IMR-90 (cell line): ENCODE measurements around the gene TPP2. TPM values are rescaled to one million over a fixed set of nuclear protein-coding genes. Genes with fewer than 3 reads are reported as not detected.

Experiments
- ATAC-seq: fragments of 200-7000 bp; cut with Tn5 transposase; 2 replicates; pipeline ENCODE4 v1.9.1; 2020; ENCODE audit warnings: low read depth, mild to moderate bottlenecking, moderate library complexity
- BruUV-seq: library from RNA; stranded (reverse); fragments of 400-500 nt; replicated peaks from 2 replicates; lab custom pipeline; 2021; lab: Mats Ljungman, UMichigan
- CTCF ChIA-PET: fragments of 300-600 bp; formaldehyde crosslinking; extraction: SDS; loops from one replicate; lab custom pipeline; 2021; ENCODE audit warnings: antibody characterized with exemption; lab: Yijun Ruan, JAX
- POLR2A ChIA-PET: fragments of 300-600 bp; sonication (Branson Sonifier 250); formaldehyde crosslinking; loops from one replicate; lab custom pipeline; 2022; ENCODE audit warnings: antibody characterized with exemption; ENCODE audit not compliant: unreplicated experiment; lab: Charles Lee
- DNase-seq: peaks from one replicate; pipeline ENCODE4 v3.0.0; 2013
- H2AFZ ChIP-seq: replicated peaks from 2 replicates; pipeline ENCODE3; 2013; ENCODE audit warnings: low read length, mild to moderate bottlenecking; ENCODE audit not compliant: poor library complexity
- H2AK5ac ChIP-seq: 2 replicates; pipeline ENCODE4 v1.6.1; 2013; ENCODE audit warnings: low read depth, low read length, inconsistent platforms
- H2AK9ac ChIP-seq: replicated peaks from 2 replicates; pipeline ENCODE3; 2013; ENCODE audit warnings: mild to moderate bottlenecking, low read depth, low read length, moderate library complexity; ENCODE audit not compliant: poor library complexity
- H2BK120ac ChIP-seq: 2 replicates; pipeline ENCODE4 v1.6.1; 2013; ENCODE audit warnings: low read depth, low read length, inconsistent platforms
- H2BK15ac ChIP-seq: 3 replicates; pipeline ENCODE4 v1.6.1; 2013; ENCODE audit warnings: low read depth, low read length, inconsistent platforms
- H2BK20ac ChIP-seq: 2 replicates; pipeline ENCODE4 v1.6.1; 2013; ENCODE audit warnings: low read depth, mild to moderate bottlenecking, inconsistent platforms, low read length, moderate library complexity
- H2BK5ac ChIP-seq: 2 replicates; pipeline ENCODE4 v1.6.1; 2013; ENCODE audit warnings: mild to moderate bottlenecking, low read depth, low read length, inconsistent platforms; ENCODE audit not compliant: poor library complexity, severe bottlenecking
- H3K14ac ChIP-seq: replicated peaks from 2 replicates; pipeline ENCODE4 v1.6.1; 2013; ENCODE audit warnings: low read depth, low read length, inconsistent platforms
- H3K18ac ChIP-seq: 2 replicates; pipeline ENCODE4 v1.6.1; 2013; ENCODE audit warnings: low read depth, low read length, control low read depth
- H3K23ac ChIP-seq: 2 replicates; pipeline ENCODE4 v1.6.1; 2013; ENCODE audit warnings: low read depth, low read length, inconsistent platforms
- H3K27ac ChIP-seq: 2 replicates; pipeline ENCODE4 v1.5.1; 2013; ENCODE audit warnings: mild to moderate bottlenecking, control low read depth, low read length; ENCODE audit not compliant: insufficient read depth
- H3K27me3 ChIP-seq: 2 replicates; pipeline ENCODE4 v1.6.1; 2013; ENCODE audit warnings: low read length; ENCODE audit not compliant: control insufficient read depth, insufficient read depth
- H3K36me3 ChIP-seq: 2 replicates; pipeline ENCODE4 v1.6.1; 2013; ENCODE audit warnings: low read length, mixed read lengths; ENCODE audit not compliant: control insufficient read depth, insufficient read depth
- H3K4ac ChIP-seq: 2 replicates; pipeline ENCODE4 v1.6.1; 2013; ENCODE audit warnings: low read depth, low read length, inconsistent platforms
- H3K4me1 ChIP-seq: 2 replicates; pipeline ENCODE4 v1.6.1; 2013; ENCODE audit warnings: low read length, mixed read lengths; ENCODE audit not compliant: control insufficient read depth, insufficient read depth
- H3K4me2 ChIP-seq: 2 replicates; pipeline ENCODE4 v1.6.1; 2013; ENCODE audit warnings: low read depth, mild to moderate bottlenecking, control low read depth, low read length, moderate library complexity
- H3K4me3 ChIP-seq: 2 replicates; pipeline ENCODE4 v1.5.1; 2013; ENCODE audit warnings: low read depth, mild to moderate bottlenecking, control low read depth, low read length, moderate library complexity; ENCODE audit not compliant: insufficient read depth
- H3K56ac ChIP-seq: 2 replicates; pipeline ENCODE4 v1.6.1; 2013; ENCODE audit warnings: low read length, inconsistent platforms; ENCODE audit not compliant: insufficient read depth; ENCODE audit errors: extremely low read depth
- H3K79me1 ChIP-seq, 2 experiments: 2 replicates each; pipeline ENCODE4 v1.6.1; 2013; ENCODE audit warnings: low read length in 2 of 2, inconsistent platforms in 1 of 2, low read depth in 1 of 2
- H3K9ac ChIP-seq: 2 replicates; pipeline ENCODE4 v1.6.1; 2013; ENCODE audit warnings: low read depth, low read length, control low read depth
- H3K9me1 ChIP-seq: 2 replicates; pipeline ENCODE4 v1.6.1; 2013; ENCODE audit warnings: low read length, inconsistent platforms; ENCODE audit not compliant: insufficient read depth
- H3K9me3 ChIP-seq: 2 replicates; pipeline ENCODE4 v1.6.1; 2013; ENCODE audit warnings: low read length; ENCODE audit not compliant: control insufficient read depth, insufficient read depth
- H4K20me1 ChIP-seq: 2 replicates; pipeline ENCODE4 v1.6.1; 2013; ENCODE audit warnings: low read length, inconsistent platforms; ENCODE audit not compliant: insufficient read depth
- H4K5ac ChIP-seq: 2 replicates; pipeline ENCODE4 v1.6.1; 2013; ENCODE audit warnings: mild to moderate bottlenecking, low read depth, low read length, control low read depth
- H4K8ac ChIP-seq, 2 experiments: 2 replicates each; pipeline ENCODE4 v1.6.1; 2013; ENCODE audit warnings: low read depth in 2 of 2, low read length in 2 of 2, control low read depth in 1 of 2, inconsistent platforms in 1 of 2
- H4K91ac ChIP-seq: 2 replicates; pipeline ENCODE4 v1.6.1; 2013; ENCODE audit warnings: low read depth, low read length, inconsistent platforms; ENCODE audit not compliant: insufficient read depth
- BHLHE40 ChIP-seq: fragments of 150-350 bp; IDR thresholded peaks from 2 replicates; pipeline ENCODE4 v1.6.1; 2016; ENCODE audit warnings: mild to moderate bottlenecking, low read depth, low read length
- CEBPB ChIP-seq: IDR thresholded peaks from 2 replicates; pipeline ENCODE4 v1.6.1; 2012; ENCODE audit warnings: low read depth, low read length, improper control_type of control experiment
- CHD1 ChIP-seq: IDR thresholded peaks from 2 replicates; pipeline ENCODE4 v1.6.1; 2012; ENCODE audit warnings: low read depth, low read length, improper control_type of control experiment
- FOS ChIP-seq: fragments of 150-350 bp; IDR thresholded peaks from 2 replicates; pipeline ENCODE4 v1.6.1; 2016; ENCODE audit warnings: low read depth, low read length
- MAFK ChIP-seq: IDR thresholded peaks from 2 replicates; pipeline ENCODE4 v1.6.1; 2012; ENCODE audit warnings: low read depth, low read length, improper control_type of control experiment
- MAZ ChIP-seq: IDR thresholded peaks from 2 replicates; pipeline ENCODE4 v1.6.1; 2012; ENCODE audit warnings: low read depth, mild to moderate bottlenecking, low read length, improper control_type of control experiment, moderate library complexity, borderline replicate concordance
- MXI1 ChIP-seq: IDR thresholded peaks from 2 replicates; pipeline ENCODE4 v1.6.1; 2012; ENCODE audit warnings: low read depth, mild to moderate bottlenecking, low read length, moderate library complexity, borderline replicate concordance
- NFE2L2 ChIP-seq: fragments of 150-350 bp; IDR thresholded peaks from 2 replicates; pipeline ENCODE4 v1.6.1; 2016; ENCODE audit warnings: low read depth, mild to moderate bottlenecking, low read length
- POLR2A ChIP-seq: IDR thresholded peaks from 2 replicates; pipeline ENCODE4 v1.6.1; 2012; ENCODE audit warnings: mild to moderate bottlenecking, low read depth, low read length
- SMC3 ChIP-seq: fragments of 150-350 bp; IDR thresholded peaks from 2 replicates; pipeline ENCODE4 v1.6.1; 2016; ENCODE audit warnings: low read depth, mild to moderate bottlenecking, antibody characterized with exemption, low read length, moderate library complexity
- WGBS, 2 experiments: methylation state at CpG; one replicate each; pipeline versions ENCODE4 v1.1.5 to v1.1.7; 2013; ENCODE audit warnings: missing lambda C conversion rate in 2 of 2; ENCODE audit not compliant: insufficient read length in 1 of 2; ENCODE audit errors: extremely low coverage in 2 of 2; 5-methylcytosine and 5-hydroxymethylcytosine counted together
- dilution Hi-C: fragments of 300-500 bp; cut with HindIII; formaldehyde crosslinking; loops from one replicate; pipeline ENCODE4 v1.14.3; 2018; ENCODE audit warnings: low sequenced_read_pairs; ENCODE audit not compliant: unreplicated experiment
- in situ Hi-C: fragments of 300-500 bp; cut with MboI; formaldehyde crosslinking; loops from 3 replicates; pipeline ENCODE4 v1.14.3; 2019; ENCODE audit warnings: low sequenced_read_pairs, inconsistent platforms, mixed read lengths
- intact Hi-C: fragments of 100-400 bp; cut with micrococcal nuclease; formaldehyde crosslinking; loops from 2 replicates; pipeline ENCODE4 v1.10.0; 2022
- polyA plus RNA-seq, 3 experiments: library from polyadenylated mRNA; depleted of rRNA; stranded (reverse); fragments of >200 nt; gene quantifications; 2 replicates each; pipeline ENCODE4 v1.2.3, GENCODE V29; 2012; ENCODE audit warnings: low replicate concordance in 1 of 3
- total RNA-seq: library from RNA; depleted of rRNA; stranded (reverse); fragments of >200 nt; gene quantifications from 2 replicates; pipeline ENCODE4 v1.2.3, GENCODE V29; 2012
- TF ChIP-seq, protein P1 (sequence below): fragments of 150-350 bp; IDR thresholded peaks from 2 replicates; pipeline ENCODE4 v1.6.1; 2017; ENCODE audit warnings: mild to moderate bottlenecking, antibody characterized with exemption, low read length, low read depth
- TF ChIP-seq, protein P2 (sequence below): conservative IDR thresholded peaks from 2 replicates; pipeline ENCODE4 v1.5.1; 2012; ENCODE audit warnings: mild to moderate bottlenecking, low read depth, low read length, improper control_type of control experiment

The TPP2 gene
- total and polyA plus RNA-seq, 2 of the 4 experiments (the other 2 are of a cell fraction), result 27.6 to 52.9 TPM

DNA sequence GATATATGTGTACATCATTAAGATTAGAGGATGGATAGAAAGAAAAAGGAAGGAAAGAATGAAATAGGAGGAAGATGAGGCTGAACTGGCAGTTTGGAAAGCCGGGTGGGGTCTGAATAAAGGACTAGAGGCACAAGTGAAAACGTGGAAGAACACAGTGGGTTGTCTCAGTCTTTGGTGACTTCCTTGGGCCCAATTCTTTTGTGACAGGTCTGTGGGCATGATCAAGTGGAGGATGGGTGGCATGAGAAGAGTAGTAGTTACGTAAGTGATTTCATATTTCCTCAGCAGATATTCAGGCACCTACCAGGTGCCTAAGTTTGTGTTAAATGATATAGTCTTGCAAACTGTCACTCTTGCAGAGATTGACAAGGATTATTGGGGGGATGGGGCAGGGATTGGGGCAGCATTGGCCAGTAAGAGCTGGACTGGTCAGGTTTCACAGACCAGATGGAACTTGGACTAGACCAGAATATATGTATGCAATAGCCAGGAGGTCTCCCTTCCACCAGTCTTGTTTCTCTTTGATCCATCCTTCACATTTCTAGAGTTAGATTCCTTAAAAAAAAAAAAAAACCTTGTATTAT, 2.7 kb downstream of the TPP2 start:
- H3K4me2 ChIP-seq, result no peak overlapping the region
- no peaks in the 10 kb centered on the region for H3K27me3 ChIP-seq
- no peak overlapping the region for H2AK9ac ChIP-seq
- no peak overlapping the region for H3K4me3 ChIP-seq
- H3K14ac ChIP-seq, result no peak overlapping the region
- H3K36me3 ChIP-seq, result no peaks in the 10 kb centered on the region
- H3K9me1 ChIP-seq, result peaks cover 3% of the 10 kb centered on the region; the same call in 1 of the 2 replicates
- H2AFZ ChIP-seq, result no peak overlapping the region
- no peak overlapping the region for H3K9ac ChIP-seq
- H4K5ac ChIP-seq, result no peak overlapping the region
- no TSS peak for BruUV-seq
- no peak for ATAC-seq
- no peak overlapping the region for H3K4ac ChIP-seq
- no peak for TF ChIP-seq CHD1
- no peak for TF ChIP-seq MXI1
- no peak for TF ChIP-seq BHLHE40
- TF ChIP-seq CEBPB, result no peak
- no peak for TF ChIP-seq POLR2A
- no peak for TF ChIP-seq MAFK
- no peak for TF ChIP-seq FOS
- no peak for TF ChIP-seq SMC3
- TF ChIP-seq MAZ, result no peak
- TF ChIP-seq, protein P1, sequence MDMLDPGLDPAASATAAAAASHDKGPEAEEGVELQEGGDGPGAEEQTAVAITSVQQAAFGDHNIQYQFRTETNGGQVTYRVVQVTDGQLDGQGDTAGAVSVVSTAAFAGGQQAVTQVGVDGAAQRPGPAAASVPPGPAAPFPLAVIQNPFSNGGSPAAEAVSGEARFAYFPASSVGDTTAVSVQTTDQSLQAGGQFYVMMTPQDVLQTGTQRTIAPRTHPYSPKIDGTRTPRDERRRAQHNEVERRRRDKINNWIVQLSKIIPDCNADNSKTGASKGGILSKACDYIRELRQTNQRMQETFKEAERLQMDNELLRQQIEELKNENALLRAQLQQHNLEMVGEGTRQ, result no peak
- TF ChIP-seq, protein P2, sequence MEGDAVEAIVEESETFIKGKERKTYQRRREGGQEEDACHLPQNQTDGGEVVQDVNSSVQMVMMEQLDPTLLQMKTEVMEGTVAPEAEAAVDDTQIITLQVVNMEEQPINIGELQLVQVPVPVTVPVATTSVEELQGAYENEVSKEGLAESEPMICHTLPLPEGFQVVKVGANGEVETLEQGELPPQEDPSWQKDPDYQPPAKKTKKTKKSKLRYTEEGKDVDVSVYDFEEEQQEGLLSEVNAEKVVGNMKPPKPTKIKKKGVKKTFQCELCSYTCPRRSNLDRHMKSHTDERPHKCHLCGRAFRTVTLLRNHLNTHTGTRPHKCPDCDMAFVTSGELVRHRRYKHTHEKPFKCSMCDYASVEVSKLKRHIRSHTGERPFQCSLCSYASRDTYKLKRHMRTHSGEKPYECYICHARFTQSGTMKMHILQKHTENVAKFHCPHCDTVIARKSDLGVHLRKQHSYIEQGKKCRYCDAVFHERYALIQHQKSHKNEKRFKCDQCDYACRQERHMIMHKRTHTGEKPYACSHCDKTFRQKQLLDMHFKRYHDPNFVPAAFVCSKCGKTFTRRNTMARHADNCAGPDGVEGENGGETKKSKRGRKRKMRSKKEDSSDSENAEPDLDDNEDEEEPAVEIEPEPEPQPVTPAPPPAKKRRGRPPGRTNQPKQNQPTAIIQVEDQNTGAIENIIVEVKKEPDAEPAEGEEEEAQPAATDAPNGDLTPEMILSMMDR, result no peak
- TF ChIP-seq NFE2L2, result no peak
- H4K8ac ChIP-seq, result no peak overlapping the region
- H2BK20ac ChIP-seq, result no peak overlapping the region
- no peak overlapping the region for H2BK15ac ChIP-seq
- H3K79me1 ChIP-seq, result peaks cover 11 to 40% of the 10 kb centered on the region in 2 experiments
- no peak overlapping the region for H2BK5ac ChIP-seq
- POLR2A ChIA-PET, result no interaction called here
- peak overlapping the region; percentile 58 for H3K23ac ChIP-seq
- no peak for DNase-seq
- no peak overlapping the region for H3K18ac ChIP-seq
- CTCF ChIA-PET, result no interaction called here
- H3K4me1 ChIP-seq, result 0 out of 2 replicates have a peak, but pooled peaks cover 2% of the 10 kb centered on the region
- intact Hi-C loops (loop anchor here (5.0 kb wide), 1 partner anchor 128 kb away; no protein-coding TSS in a partner anchor), dilution Hi-C loops (no loop called here), in situ Hi-C loops (loop anchor here (5.0 kb wide), 1 partner anchor 248 kb away; the partner anchor contains the start of gene ERCC5)
- no peak overlapping the region for H2BK120ac ChIP-seq
- no peaks in the 10 kb centered on the region for H3K9me3 ChIP-seq
- no peak overlapping the region for H2AK5ac ChIP-seq
- no peak overlapping the region for H3K27ac ChIP-seq
- no peak overlapping the region for H3K56ac ChIP-seq
- no peak overlapping the region for H4K91ac ChIP-seq
- WGBS, 2 experiments, result 100% methylated on average over 2 of the region's 3 CpGs; no CpG with 5 or more reads in 1 of the 2 experiments
- H4K20me1 ChIP-seq, result peaks cover 47% of the 10 kb centered on the region
